ENCODE data around the gene RMND1.
"Not testable (repeated sequence)": the region's sequence is repeated elsewhere in the genome, so short reads cannot be mapped to it uniquely, and the experiment has no call there.

RMND1 gene

DNA sequence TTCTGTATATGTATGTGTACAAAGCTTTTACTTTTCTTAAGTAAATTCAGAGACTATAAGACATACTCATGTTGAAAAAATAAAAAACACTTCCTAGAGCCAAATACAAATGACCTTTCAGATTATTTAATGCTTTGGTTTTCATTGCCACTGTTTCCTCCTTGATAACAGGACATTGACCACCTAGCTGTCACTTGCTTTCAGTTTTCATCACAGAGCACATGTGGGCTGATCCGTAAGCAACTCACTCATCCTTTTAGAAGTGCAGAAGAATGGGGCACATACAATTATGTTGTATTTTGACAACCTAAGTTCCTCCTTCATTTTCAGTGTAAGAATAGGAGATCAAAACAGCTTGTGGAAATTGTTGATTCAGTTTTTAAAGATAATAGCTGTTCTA, 66.7 kb downstream of the RMND1 start:
- Histone ChIP-seq H3K27me3 (ENCODE audit: control insufficient read depth, low read length) (no peaks in the 10 kb centered on the region), H3K4me3 (ENCODE audit: low read length) (no peak overlapping the region), H3K4me1 (ENCODE audit: control insufficient read depth, low read length) (peaks cover 23% of the 10 kb centered on the region), H3K9me3 (ENCODE audit: control insufficient read depth, insufficient read depth, low read length) (no peaks in the 10 kb centered on the region), H3K9me2 (replicated peaks; ENCODE audit: control insufficient read depth, low read length) (no peaks in the 10 kb centered on the region), H3K27ac (ENCODE audit: low read depth, low read length) (no peak overlapping the region), H3K36me3 (ENCODE audit: control insufficient read depth, low read length) (peaks cover 63% of the 10 kb centered on the region), H3K4me2 (ENCODE audit: low read length) (no peak overlapping the region), H3K79me2 (ENCODE audit: control insufficient read depth, low read length) (peaks cover 94% of the 10 kb centered on the region), H3F3A (ENCODE audit: control insufficient read depth, insufficient read depth) (peaks cover 10% of the 10 kb centered on the region), H4K20me1 (ENCODE audit: control insufficient read depth, insufficient read depth, low read depth, low read length) (0 out of 2 replicates have a peak, but pooled peaks cover 2% of the 10 kb centered on the region)
- TF ChIP-seq EZH2phosphoT487 (IDR thresholded peaks at IDR 0.05; ENCODE audit: borderline replicate concordance, low read length) (no peak), CTCF (IDR thresholded peaks at IDR 0.05; ENCODE audit: low read depth, low read length, poor library complexity, severe bottlenecking) (no peak)

- H3K9me3 ChIP-seq (ENCODE audit: control insufficient read depth, insufficient read depth, low read length): no peaks in the 10 kb centered on the region
- no peak overlapping the region for H3K4me3 ChIP-seq (ENCODE audit: low read length)
- no peak overlapping the region for H3K27ac ChIP-seq (ENCODE audit: low read depth, low read length)
- 0 out of 2 replicates have a peak, but pooled peaks cover 2% of the 10 kb centered on the region for H4K20me1 ChIP-seq (ENCODE audit: control insufficient read depth, insufficient read depth, low read depth, low read length)
- H3F3A ChIP-seq (ENCODE audit: control insufficient read depth, insufficient read depth): peaks cover 2% of the 10 kb centered on the region; the same call in 1 of the 2 replicates
- H3K4me1 ChIP-seq (ENCODE audit: control insufficient read depth, low read length): peaks cover 25% of the 10 kb centered on the region
- H3K4me2 ChIP-seq (ENCODE audit: low read length): no peak overlapping the region
- TF ChIP-seq CTCF (IDR thresholded peaks at IDR 0.05; ENCODE audit: low read depth, low read length, poor library complexity, severe bottlenecking) (no peak), EZH2phosphoT487 (IDR thresholded peaks at IDR 0.05; ENCODE audit: borderline replicate concordance, low read length) (no peak)
- H3K79me2 ChIP-seq (ENCODE audit: control insufficient read depth, low read length): peaks cover 96% of the 10 kb centered on the region
- H3K36me3 ChIP-seq (ENCODE audit: control insufficient read depth, low read length): peaks cover 57% of the 10 kb centered on the region
- H3K9me2 ChIP-seq (replicated peaks; ENCODE audit: control insufficient read depth, low read length): no peaks in the 10 kb centered on the region
- no peaks in the 10 kb centered on the region for H3K27me3 ChIP-seq (ENCODE audit: control insufficient read depth, low read length)
Observed at GRCh38 chr6:151384151-151384550, 67.8 kb downstream of the RMND1 start.

DNA sequence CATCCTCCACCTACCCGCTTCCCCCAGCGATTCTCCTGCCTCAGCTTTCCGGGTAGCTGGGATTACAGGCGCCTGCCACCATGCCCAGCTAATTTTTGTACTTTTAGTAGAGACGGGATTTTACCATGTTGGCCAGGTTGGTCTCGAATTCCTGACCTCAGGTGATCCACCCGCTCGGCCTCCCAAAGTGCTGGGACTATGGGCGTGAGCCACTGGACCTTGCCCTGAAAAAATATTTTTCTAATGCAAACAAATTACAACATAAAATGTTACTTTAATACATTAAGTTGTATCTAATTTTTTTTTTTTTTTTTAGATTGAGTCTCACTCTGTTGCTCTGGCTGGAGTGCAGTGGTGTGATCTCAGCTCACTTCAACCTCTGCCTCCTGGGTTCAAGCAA, 69.3 kb downstream of the RMND1 start:
- not testable (repeated sequence) for H3K4me3 ChIP-seq (ENCODE audit: low read length); H3K27ac ChIP-seq (ENCODE audit: low read depth, low read length); H3K27me3 ChIP-seq (ENCODE audit: control insufficient read depth, low read length); H3K9me2 ChIP-seq (replicated peaks; ENCODE audit: control insufficient read depth, low read length); H3K9me3 ChIP-seq (ENCODE audit: control insufficient read depth, insufficient read depth, low read length); H4K20me1 ChIP-seq (ENCODE audit: control insufficient read depth, insufficient read depth, low read depth, low read length); H3K4me2 ChIP-seq (ENCODE audit: low read length); H3F3A ChIP-seq (ENCODE audit: control insufficient read depth, insufficient read depth)
- Histone ChIP-seq H3K79me2 (ENCODE audit: control insufficient read depth, low read length) (peaks cover 96% of the 10 kb centered on the region), H3K4me1 (ENCODE audit: control insufficient read depth, low read length) (peaks cover 24% of the 10 kb centered on the region), H3K36me3 (ENCODE audit: control insufficient read depth, low read length) (peaks cover 44% of the 10 kb centered on the region)

DNA sequence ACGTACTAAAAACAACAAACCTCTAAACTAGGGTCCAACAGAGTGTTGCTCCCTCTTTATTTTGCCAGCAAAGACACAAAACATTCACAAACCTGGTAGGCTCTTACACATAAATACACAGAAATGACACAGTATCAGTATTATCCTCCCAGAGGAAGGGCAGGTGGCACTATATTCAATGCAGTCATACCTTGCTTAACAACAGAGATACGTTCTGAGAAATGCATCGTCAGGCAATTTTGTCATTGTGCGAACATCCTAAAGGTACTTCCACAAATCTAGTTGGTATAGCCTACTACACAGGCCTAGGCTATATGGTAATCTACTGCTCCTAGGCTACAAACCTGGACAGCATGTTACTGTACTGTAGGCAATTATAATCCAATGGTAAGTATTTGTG, 70.2 kb downstream of the RMND1 start:
- H3K79me2 ChIP-seq (ENCODE audit: control insufficient read depth, low read length): peaks cover 96% of the 10 kb centered on the region
- H3K4me3 ChIP-seq (ENCODE audit: low read length): no peak overlapping the region
- H3K9me2 ChIP-seq (replicated peaks; ENCODE audit: control insufficient read depth, low read length): no peaks in the 10 kb centered on the region
- peaks cover 33% of the 10 kb centered on the region for H3K4me1 ChIP-seq (ENCODE audit: control insufficient read depth, low read length)
- TF ChIP-seq EZH2phosphoT487 (IDR thresholded peaks at IDR 0.05; ENCODE audit: borderline replicate concordance, low read length): no peak
- no peak for TF ChIP-seq CTCF (IDR thresholded peaks at IDR 0.05; ENCODE audit: low read depth, low read length, poor library complexity, severe bottlenecking)
- no peak overlapping the region for H3K4me2 ChIP-seq (ENCODE audit: low read length)
- no peaks in the 10 kb centered on the region; the same call in 1 of the 2 replicates for H3F3A ChIP-seq (ENCODE audit: control insufficient read depth, insufficient read depth)
- peaks cover 5% of the 10 kb centered on the region; the same call in 1 of the 2 replicates for H4K20me1 ChIP-seq (ENCODE audit: control insufficient read depth, insufficient read depth, low read depth, low read length)
- no peaks in the 10 kb centered on the region for H3K9me3 ChIP-seq (ENCODE audit: control insufficient read depth, insufficient read depth, low read length)
- no peak overlapping the region for H3K27ac ChIP-seq (ENCODE audit: low read depth, low read length)
- peaks cover 36% of the 10 kb centered on the region for H3K36me3 ChIP-seq (ENCODE audit: control insufficient read depth, low read length)
- no peaks in the 10 kb centered on the region for H3K27me3 ChIP-seq (ENCODE audit: control insufficient read depth, low read length)

All from DOHH2 (cell line).